ENCODE data around the gene CCDC88C. TPM values are rescaled to one million over a fixed set of nuclear protein-coding genes. Genes with fewer than 3 reads are reported as not detected.
A peak's percentile ranks its signal among the peaks of the same experiment; 100 is the strongest.

Gene CCDC88C
- total RNA-seq, 1 experiment from 2014 or later: 64.8 TPM

GRCh38 chr14:91396013-91396660 is 21.5 kb downstream of the CCDC88C start:
- H3K4me3 Mint-ChIP-seq: peak overlapping the region; percentile 18
- DNase-seq (ENCODE audit: low spot score): no peak
- peak overlapping the region; percentile 97 for H3K27ac Mint-ChIP-seq
- peaks cover 4% of the 10 kb centered on the region for H3K36me3 Mint-ChIP-seq
- no peak for ATAC-seq
- H3K9me3 Mint-ChIP-seq: peaks cover 4% of the 10 kb centered on the region
- TF ChIP-seq, protein P1, sequence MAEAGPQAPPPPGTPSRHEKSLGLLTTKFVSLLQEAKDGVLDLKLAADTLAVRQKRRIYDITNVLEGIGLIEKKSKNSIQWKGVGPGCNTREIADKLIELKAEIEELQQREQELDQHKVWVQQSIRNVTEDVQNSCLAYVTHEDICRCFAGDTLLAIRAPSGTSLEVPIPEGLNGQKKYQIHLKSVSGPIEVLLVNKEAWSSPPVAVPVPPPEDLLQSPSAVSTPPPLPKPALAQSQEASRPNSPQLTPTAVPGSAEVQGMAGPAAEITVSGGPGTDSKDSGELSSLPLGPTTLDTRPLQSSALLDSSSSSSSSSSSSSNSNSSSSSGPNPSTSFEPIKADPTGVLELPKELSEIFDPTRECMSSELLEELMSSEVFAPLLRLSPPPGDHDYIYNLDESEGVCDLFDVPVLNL (CRISPR knock-in tag; IDR thresholded peaks at IDR 0.05; ENCODE audit: borderline replicate concordance, low read depth): no peak
- no peak for TF ChIP-seq TP53 (CRISPR knock-in tag; IDR thresholded peaks at IDR 0.05)
- TF ChIP-seq ZNF512 (CRISPR knock-in tag; IDR thresholded peaks at IDR 0.05; ENCODE audit: borderline replicate concordance): no peak
- no peak for TF ChIP-seq ATF6 (CRISPR knock-in tag; IDR thresholded peaks at IDR 0.05)
- TF ChIP-seq, protein P2, sequence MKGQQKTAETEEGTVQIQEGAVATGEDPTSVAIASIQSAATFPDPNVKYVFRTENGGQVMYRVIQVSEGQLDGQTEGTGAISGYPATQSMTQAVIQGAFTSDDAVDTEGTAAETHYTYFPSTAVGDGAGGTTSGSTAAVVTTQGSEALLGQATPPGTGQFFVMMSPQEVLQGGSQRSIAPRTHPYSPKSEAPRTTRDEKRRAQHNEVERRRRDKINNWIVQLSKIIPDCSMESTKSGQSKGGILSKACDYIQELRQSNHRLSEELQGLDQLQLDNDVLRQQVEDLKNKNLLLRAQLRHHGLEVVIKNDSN (CRISPR knock-in tag; IDR thresholded peaks at IDR 0.05): no peak
- no peak for TF ChIP-seq RORB (CRISPR knock-in tag; IDR thresholded peaks at IDR 0.05)
- no peak for TF ChIP-seq OVOL2 (CRISPR knock-in tag; IDR thresholded peaks at IDR 0.05; ENCODE audit: borderline replicate concordance)
- TF ChIP-seq, protein P3, sequence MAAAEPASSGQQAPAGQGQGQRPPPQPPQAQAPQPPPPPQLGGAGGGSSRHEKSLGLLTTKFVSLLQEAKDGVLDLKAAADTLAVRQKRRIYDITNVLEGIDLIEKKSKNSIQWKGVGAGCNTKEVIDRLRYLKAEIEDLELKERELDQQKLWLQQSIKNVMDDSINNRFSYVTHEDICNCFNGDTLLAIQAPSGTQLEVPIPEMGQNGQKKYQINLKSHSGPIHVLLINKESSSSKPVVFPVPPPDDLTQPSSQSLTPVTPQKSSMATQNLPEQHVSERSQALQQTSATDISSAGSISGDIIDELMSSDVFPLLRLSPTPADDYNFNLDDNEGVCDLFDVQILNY (CRISPR knock-in tag; IDR thresholded peaks at IDR 0.05): no peak
- TF ChIP-seq CREB1 (CRISPR knock-in tag; IDR thresholded peaks at IDR 0.05): no peak
- no peak for TF ChIP-seq USF2 (CRISPR knock-in tag; IDR thresholded peaks at IDR 0.05)
- no peak for TF ChIP-seq ATF3 (CRISPR knock-in tag; conservative IDR thresholded peaks at IDR 0.05)
- TF ChIP-seq MXD4 (CRISPR knock-in tag; IDR thresholded peaks at IDR 0.05; ENCODE audit: borderline replicate concordance): no peak
- TF ChIP-seq ZBTB21 (CRISPR knock-in tag; IDR thresholded peaks at IDR 0.05; ENCODE audit: borderline replicate concordance): no peak
- no peak for TF ChIP-seq ZNF232 (CRISPR knock-in tag; IDR thresholded peaks at IDR 0.05)
- TF ChIP-seq SMAD3 (CRISPR knock-in tag; IDR thresholded peaks at IDR 0.05; ENCODE audit: borderline replicate concordance): no peak
- TF ChIP-seq EMX1 (CRISPR knock-in tag; IDR thresholded peaks at IDR 0.05): no peak
- TF ChIP-seq, protein P4, sequence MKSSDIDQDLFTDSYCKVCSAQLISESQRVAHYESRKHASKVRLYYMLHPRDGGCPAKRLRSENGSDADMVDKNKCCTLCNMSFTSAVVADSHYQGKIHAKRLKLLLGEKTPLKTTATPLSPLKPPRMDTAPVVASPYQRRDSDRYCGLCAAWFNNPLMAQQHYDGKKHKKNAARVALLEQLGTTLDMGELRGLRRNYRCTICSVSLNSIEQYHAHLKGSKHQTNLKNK (CRISPR knock-in tag; IDR thresholded peaks at IDR 0.05): no peak
- TF ChIP-seq ERG (CRISPR knock-in tag; IDR thresholded peaks at IDR 0.05): no peak
- TF ChIP-seq SMAD4 (CRISPR knock-in tag; IDR thresholded peaks at IDR 0.05): no peak
- TF ChIP-seq GABPB1 (CRISPR knock-in tag; IDR thresholded peaks at IDR 0.05): no peak
- CTCF ChIA-PET: interaction anchor here (1.0 to 1.9 kb wide), 8 partner anchors 8 to 109 kb away, joined by 3 to 19 read pairs (median 3); no protein-coding TSS in a partner anchor
- no peaks in the 10 kb centered on the region for H3K27me3 Mint-ChIP-seq (ENCODE audit: low read depth)
- POLR2A ChIA-PET: no interaction called here
- H3K4me1 Mint-ChIP-seq: peaks cover 88% of the 10 kb centered on the region
